ENCODE measurements around the gene LAMC3.

Gene LAMC3

GRCh38 chr9:131120620-131121228 lies 111.8 kb downstream of the LAMC3 start:
- FAIRE-seq (no peak), DNase-seq (ENCODE audit: insufficient read length, low spot score) (no peak)
- TF ChIP-seq, protein P1, sequence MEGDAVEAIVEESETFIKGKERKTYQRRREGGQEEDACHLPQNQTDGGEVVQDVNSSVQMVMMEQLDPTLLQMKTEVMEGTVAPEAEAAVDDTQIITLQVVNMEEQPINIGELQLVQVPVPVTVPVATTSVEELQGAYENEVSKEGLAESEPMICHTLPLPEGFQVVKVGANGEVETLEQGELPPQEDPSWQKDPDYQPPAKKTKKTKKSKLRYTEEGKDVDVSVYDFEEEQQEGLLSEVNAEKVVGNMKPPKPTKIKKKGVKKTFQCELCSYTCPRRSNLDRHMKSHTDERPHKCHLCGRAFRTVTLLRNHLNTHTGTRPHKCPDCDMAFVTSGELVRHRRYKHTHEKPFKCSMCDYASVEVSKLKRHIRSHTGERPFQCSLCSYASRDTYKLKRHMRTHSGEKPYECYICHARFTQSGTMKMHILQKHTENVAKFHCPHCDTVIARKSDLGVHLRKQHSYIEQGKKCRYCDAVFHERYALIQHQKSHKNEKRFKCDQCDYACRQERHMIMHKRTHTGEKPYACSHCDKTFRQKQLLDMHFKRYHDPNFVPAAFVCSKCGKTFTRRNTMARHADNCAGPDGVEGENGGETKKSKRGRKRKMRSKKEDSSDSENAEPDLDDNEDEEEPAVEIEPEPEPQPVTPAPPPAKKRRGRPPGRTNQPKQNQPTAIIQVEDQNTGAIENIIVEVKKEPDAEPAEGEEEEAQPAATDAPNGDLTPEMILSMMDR (IDR thresholded peaks at IDR 0.05; ENCODE audit: insufficient read depth, missing control alignments) = no peak

DNA sequence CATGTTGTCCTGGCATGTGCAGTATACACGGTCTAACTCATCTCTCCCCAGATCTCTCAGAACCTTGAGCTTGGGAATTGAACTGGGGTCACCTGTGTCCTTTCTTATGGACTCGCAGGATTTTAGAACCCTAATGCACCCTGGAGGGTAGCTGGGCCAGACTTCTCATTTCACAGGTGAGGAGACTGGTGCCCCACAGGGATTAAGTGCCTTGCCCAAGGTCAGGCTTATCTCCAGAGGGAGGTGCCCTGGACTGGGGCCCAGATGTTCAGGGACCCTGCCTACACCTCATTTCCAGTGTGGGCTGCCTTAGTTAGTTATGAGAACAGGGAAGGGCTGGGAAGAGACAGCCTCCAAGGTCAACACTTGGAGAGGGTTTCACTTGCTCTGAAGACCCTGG lies 112.4 kb downstream of the LAMC3 start:
- no peak for DNase-seq (ENCODE audit: insufficient read length, low spot score)
- FAIRE-seq = no peak
- TF ChIP-seq, protein P1 (IDR thresholded peaks at IDR 0.05; ENCODE audit: insufficient read depth, missing control alignments) = no peak

DNA sequence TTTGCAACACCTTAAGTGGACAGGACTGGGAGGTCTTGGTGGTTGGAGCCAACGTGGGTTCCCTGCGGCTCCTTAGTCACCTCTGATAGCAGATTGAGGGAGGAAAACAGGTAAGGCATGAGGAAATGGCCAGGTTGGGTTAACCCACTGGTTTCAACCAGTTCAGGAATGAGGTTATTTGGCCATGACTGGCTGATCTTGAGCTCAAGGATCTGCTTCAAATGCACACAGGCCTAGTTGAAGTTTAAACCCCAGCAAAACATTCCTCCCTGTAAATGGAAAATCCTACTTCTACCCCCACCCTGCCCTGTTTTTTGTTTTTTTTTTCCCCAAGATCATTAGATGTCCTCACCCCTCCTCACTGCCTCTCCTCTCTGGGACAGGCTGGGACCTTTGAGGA lies 113.2 kb downstream of the LAMC3 start:
- DNase-seq (ENCODE audit: insufficient read length, low spot score) (no peak), FAIRE-seq (no peak)
- TF ChIP-seq, protein P1 (IDR thresholded peaks at IDR 0.05; ENCODE audit: insufficient read depth, missing control alignments) = no peak

DNA sequence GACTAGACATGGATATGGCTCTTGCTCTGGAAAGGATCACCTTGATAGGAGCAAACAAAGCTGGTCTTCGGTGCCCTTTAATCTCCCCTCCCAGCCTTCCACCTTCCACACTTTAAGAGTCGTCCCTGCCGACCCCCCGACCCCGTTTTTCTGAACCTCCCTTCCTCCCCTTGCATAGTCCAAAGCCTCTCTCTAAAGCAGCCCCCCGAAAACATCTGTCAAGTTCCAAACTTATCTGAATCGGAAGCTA lies 116.0 kb downstream of the LAMC3 start:
- TF ChIP-seq, protein P1 (IDR thresholded peaks at IDR 0.05; ENCODE audit: insufficient read depth, missing control alignments) = no peak
- no peak for FAIRE-seq
- no peak for DNase-seq (ENCODE audit: insufficient read length, low spot score)

DNA sequence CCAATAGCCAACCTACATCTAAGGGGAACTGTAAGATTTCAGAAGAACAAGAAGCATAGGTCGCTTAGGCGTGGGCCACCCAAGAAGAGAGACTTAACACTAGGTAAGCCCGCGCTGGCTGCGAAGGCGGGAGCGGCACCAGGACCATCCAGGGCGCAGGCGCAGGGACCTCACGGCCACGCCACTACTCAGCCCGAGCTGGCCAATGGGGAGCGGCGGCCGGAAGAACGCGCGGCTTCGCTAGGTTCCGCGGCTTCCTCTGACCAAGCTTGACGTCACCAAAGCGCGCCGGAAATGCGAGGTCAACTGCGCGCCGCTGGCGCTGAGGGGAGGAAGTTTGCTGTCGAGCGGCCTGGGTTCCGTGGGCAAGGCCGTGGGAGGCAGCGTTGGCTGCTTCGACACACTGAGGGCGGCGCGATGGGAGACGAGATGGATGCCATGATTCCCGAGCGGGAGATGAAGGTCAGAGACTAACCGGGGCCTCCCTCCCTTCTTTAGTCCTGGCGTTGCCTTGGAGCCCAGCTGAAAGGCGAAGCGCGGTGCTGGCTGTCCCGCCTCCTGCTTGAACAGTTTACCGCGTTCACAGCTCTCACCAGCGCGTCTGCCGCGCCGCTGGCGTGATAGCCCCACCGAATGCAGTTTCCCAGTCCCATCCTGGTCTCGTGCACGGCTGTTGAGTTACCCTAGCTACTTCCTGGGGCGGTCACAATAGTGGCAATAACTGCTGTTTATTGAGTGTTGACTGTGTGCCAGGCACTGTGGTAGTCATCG lies 116.5 kb downstream of the LAMC3 start, which contains the start of gene NUP214:
Gene NUP214 (plus strand): TSS at position 299 of the 771 bp plus-strand sequence. CDS start 119 bp downstream, at position 418.
- TF ChIP-seq, protein P1 (IDR thresholded peaks at IDR 0.05; ENCODE audit: insufficient read depth, missing control alignments) = no peak
- FAIRE-seq (no peak), DNase-seq (ENCODE audit: insufficient read length, low spot score) (peak; percentile 96)

DNA sequence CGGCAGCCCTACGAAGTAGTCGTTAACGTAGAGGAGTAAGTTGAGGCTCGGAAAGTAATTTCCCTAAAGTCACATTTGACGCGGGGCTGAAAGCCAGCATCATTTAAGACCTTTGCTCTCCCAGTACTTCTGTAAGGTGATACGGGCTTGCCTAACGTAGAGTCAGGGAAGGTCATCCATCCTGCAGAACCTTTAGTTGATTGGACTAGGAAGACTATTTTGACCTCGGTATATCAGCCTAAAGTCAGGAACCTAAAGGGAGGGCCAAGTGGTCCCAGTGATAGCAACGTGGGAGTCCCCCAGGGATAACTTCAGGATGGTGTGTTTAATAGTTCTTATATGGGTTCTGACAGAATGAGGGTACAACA lies 117.1 kb downstream of the LAMC3 start:
- DNase-seq (ENCODE audit: insufficient read length, low spot score) (no peak), FAIRE-seq (no peak)
- TF ChIP-seq, protein P1 (IDR thresholded peaks at IDR 0.05; ENCODE audit: insufficient read depth, missing control alignments) = no peak

DNA sequence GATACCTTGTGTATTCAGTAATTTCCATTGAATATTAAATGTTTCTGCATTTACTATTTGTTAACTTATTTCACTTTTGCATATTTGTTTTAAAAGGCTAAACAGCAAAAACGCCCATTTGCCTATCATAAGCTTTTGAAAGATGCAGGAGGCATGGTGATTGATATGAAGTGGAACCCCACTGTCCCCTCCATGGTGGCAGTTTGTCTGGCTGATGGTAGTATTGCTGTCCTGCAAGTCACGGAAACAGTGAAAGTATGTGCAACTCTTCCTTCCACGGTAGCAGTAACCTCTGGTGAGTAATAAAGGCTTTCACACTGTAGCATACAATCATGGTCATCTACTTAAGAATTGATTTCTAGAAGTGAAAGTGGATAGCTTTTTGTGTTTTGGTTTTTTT lies 120.2 kb downstream of the LAMC3 start:
- DNase-seq (ENCODE audit: insufficient read length, low spot score) (no peak), FAIRE-seq (no peak)
- TF ChIP-seq, protein P1 (IDR thresholded peaks at IDR 0.05; ENCODE audit: insufficient read depth, missing control alignments) = no peak

All from D721Med (cell line).